ENCODE results near the gene FSIP1.

Gene FSIP1

DNA sequence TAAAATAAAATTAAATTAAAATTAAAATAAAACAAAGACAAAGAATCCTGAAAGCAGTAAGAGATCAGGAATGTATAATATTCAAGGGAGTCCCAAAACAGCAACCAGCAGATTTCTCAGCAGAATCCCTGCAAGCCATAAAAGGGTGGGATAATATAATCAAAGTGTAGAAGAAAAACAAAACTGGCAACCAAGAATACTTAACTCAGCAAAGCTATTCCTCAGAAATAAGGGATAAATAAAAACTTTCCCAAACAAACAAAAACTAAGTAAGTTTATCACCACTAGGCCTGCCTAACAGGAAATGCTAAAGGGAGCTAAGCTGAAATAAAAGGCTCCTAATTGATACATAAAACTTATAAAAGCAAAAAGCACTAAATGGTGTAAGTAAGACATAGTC, 172.0 kb downstream of the FSIP1 start:
- DNase-seq: no peak

DNA sequence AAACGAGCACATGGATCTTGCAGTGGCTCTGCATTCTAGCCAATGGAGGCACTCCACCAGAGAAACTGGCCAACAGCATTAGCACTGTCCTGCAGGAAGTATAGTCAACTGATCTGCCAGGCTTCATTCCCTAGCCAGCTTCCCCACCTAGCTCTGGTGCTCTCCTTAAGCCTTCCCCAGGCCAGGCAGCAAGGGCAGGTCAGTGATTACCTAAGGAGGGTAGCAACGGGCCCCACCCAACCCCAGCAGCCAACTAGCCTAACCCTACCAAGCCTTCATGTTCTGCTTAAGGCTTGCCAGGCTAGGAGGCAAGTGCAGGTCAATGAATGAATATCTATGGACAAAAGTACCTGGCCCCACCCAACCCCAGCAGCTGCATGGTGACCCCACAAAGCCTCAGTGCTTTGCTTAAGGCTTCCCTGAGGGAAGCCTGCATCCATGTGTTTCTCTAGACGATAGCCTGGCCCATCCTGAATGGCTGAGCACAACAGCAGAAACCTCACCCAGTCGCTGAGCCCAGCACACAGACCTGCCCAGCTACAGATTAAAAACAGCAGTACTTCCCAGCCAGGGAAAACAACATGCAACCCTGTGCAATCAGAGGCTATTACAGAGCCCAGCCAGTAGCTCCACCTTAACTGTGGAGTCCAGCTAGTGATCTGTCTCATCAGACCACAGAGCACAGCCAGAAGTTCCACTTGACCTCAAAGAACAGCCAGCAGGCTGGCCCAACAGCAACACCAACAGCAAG, 173.3 kb downstream of the FSIP1 start:
- DNase-seq: no peak

- DNase-seq: no peak
Observed at GRCh38 chr15:39608185-39609139, 174.2 kb downstream of the FSIP1 start.

- no peak for DNase-seq
Observed at GRCh38 chr15:39605146-39605545, 177.5 kb downstream of the FSIP1 start.

DNA sequence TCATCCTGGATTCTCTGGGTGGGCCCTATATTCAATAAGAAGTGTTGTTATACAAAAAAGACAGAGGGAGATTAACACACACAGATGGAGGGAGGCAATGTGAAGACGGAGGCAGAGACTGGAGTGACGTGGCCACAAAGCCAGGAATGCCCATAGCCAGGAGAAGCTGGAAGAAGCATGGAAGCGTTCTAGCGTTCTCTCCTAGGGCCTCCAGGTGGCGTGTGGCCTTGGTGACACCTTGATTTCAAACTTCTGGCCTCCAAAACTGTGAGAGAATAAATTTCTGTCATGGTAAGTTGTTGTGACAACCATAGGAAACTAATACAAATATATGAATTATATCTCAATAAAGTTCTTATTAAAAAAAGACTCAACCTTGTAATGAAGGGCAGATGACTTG, 180.5 kb downstream of the FSIP1 start:
- DNase-seq: no peak

GRCh38 chr15:39599871-39600270, 182.8 kb downstream of the FSIP1 start:
- DNase-seq: no peak

DNA sequence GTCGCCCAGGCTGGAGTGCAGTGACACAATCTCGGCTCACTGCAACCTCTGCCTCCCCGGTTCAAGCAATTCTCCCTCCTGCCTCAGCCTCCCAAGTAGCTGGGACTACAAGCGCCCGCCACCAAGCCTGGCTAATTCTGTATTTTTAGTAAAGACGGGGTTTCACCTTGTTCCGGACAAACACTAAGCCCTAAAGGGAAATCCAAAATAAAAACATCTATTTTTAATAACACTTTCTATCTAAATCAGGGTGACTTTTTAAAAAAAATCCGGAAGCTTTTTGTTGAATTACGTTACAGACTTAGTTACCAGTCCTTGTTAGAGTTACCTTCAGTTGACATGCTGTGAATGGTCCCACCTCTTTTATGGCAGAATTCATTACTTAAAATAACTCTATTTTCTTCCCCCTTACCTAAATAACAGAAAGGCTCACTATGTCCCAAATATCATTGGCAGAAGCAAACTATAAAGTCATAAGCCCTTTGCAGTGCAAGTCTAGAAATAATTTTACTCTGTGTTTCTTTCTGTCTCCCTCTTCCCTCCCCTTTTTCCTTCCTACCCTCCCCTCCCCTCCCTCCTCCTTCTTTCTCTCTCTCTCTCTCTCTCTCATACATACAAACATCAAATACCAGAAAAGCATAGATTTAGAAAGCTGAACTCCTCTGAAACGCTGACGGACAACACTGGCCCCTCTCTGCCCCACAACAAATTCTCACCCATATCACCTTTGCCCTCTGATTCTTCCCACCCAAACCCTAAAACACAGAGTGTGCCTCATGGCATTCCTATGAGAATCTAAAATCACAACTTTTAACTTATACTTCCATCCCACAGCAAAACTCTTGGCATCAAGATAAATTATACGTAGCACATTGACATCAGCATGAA, 183.4 kb downstream of the FSIP1 start:
- no peak for DNase-seq

DNA sequence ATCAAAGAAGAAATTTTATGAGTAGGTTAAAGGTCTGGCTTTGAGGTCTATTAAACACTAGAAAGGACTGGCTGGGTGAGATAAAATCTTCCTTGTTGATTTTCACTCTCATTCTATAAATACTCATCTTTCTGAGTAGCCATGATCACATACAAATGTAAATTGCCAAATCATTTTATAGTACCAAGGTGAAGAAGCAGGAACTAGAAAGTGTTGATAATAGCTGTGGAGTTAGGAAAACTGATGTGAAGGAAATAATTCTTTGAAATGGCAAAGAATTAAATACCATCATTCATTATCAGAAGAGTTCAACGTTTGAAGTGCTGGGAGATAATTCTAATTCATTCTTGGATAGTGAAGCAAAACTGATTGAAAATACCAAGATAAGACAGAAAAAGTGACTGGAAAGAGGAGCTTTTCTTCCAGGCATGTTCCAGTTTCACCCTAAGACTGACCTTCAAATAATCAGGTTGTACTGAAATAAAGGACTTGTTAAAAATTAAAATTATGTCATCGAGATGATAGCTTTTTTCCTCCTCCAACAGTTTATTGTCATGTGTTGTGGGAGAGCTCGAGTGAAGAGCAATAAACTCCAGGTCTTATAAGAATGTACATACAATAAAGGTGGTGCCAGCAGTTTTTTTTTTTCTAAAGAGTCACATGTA, 184.3 kb downstream of the FSIP1 start:
- no peak for DNase-seq

DNA sequence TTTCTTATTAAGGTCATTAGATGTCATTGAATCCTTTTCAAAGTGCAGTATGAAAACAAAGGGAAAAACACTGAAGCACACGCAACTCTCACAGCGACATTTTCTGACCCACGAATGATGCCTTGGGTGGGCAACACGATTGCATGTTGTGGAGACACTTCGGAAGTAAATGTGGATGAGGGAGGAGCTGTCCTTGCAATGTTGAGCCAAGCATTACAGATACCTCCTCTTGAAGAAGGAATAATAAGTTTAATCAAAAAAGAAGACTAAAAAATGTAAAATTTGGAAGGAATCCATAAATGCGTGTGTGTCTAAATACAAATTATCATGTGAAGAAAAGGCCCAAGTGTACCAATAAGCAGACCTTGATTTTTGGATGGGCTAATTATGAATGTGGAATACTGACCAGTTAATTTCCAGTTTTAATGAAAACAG, 184.9 kb downstream of the FSIP1 start:
- DNase-seq: no peak

DNA sequence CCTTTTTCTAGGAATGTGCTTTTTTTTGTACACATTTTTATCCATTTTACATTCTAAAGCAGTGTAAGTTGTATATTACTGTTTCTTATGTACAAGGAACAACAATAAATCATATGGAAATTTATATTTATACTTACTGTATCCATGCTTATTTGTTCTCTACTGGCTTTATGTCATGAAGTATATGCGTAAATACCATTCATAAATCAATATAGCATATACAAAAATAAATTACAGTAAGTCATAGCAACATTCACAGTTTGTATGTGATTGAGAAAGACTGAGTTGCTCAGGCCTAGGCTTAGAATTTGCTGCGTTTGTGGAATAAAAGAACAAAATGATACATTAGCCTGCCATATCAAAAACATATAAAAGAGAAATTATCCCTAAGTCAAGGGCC, 185.3 kb downstream of the FSIP1 start:
- no peak for DNase-seq

DNA sequence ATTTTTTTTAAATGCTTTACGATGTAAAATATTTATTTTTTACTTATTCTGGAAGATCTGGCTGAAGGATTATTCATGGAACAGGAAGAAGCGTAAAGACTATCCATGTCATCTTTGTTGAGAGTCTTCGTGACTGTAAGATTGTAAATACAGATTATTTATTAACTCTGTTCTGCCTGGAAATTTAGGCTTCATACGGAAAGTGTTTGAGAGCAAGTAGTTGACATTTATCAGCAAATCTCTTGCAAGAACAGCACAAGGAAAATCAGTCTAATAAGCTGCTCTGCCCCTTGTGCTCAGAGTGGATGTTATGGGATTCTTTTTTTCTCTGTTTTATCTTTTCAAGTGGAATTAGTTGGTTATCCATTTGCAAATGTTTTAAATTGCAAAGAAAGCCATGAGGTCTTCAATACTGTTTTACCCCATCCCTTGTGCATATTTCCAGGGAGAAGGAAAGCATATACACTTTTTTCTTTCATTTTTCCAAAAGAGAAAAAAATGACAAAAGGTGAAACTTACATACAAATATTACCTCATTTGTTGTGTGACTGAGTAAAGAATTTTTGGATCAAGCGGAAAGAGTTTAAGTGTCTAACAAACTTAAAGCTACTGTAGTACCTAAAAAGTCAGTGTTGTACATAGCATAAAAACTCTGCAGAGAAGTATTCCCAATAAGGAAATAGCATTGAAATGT, 186.1 kb downstream of the FSIP1 start:
- no peak for DNase-seq

GRCh38 chr15:39595338-39596221, 187.1 kb downstream of the FSIP1 start:
- DNase-seq: no peak

DNA sequence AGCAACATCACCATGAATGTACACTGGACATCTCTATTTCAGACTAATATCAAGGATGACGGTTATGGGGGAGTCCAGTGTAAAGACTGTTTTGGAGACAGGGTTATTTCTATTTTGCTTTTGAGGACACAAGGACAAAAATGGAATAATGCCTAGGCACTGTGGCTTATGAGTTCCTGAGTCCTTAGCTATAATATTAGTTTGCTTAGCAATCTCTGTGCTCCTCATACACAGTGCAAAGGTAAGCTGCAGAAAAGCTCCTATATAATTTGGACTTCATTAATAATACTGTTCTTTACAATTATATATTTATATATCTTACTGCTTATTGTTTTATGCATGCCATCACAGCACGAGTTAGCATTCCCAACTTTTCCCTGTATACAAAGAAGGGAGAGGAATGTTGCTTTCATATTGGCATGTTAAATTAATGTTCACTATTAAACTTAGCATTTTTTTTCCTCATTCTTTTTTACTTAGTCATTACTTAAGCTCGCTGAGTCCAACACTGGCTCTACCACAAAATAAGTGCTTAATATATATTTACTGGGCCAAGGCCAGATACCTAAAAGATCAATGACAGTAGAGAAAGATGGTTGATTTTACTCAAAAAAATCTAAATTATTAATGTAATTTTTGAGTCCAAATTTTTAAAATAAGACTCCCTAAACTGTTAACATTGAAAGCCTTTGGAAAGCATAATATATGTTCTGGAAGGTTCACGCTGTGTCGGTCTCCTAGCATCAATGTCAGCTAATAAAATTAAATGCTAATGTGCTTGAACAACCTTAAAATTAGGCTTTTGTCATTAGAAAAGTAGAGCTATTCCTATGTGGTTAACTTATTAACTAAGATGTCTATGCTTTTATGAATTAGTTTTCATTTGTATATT, 187.9 kb downstream of the FSIP1 start:
- DNase-seq: no peak

DNA sequence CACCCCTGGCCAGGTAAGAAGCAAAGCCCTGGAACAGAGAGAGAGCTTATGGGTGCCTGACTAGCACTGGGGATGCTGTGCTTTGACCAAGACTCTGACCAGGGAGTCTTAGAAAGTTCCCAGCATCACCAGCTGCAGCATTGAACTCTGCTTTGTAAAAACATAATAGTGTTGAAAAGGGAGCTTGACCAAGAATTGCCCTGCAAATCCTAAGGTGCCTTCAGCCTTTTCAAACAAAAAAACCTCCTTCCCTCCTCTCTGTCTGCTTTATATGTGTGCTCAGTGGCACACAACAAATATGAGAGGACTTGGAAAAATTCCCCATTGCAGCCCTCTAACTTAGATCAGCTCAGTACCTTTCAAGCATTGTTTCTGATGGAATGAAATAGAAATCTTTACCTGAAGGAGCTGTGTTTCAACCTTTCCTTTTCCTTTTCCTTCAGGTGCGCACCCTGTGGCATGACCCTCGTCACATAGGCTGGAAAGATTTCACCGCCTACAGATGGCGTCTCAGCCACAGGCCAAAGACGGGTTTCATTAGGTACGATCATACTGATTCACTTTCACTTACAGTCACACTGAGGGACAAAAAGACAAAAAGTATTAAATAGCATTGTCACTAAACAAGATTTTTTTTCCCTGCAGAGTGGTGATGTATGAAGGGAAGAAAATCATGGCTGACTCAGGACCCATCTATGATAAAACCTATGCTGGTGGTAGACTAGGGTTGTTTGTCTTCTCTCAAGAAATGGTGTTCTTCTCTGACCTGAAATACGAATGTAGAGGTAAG, 188.8 kb downstream of the FSIP1 start:
- DNase-seq: no peak

DNA sequence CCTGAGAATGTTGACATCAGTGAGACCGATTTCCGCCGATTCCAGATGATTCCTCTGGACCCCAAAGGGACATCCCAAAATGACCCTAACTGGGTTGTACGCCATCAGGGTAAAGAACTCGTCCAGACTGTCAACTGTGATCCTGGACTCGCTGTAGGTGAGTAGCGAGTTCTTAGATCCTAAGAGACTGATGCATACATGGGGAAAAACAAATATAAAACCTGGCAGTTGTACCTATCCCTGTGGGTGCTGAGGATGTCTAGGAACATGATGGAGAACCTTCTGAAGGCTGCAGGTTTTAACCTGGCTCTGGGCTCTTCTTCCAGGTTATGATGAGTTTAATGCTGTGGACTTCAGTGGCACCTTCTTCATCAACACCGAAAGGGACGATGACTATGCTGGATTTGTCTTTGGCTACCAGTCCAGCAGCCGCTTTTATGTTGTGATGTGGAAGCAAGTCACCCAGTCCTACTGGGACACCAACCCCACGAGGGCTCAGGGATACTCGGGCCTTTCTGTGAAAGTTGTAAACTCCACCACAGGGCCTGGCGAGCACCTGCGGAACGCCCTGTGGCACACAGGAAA, 189.5 kb downstream of the FSIP1 start:
- no peak for DNase-seq

GRCh38 chr15:39592500-39592899, 190.1 kb downstream of the FSIP1 start:
- DNase-seq: no peak

DNA sequence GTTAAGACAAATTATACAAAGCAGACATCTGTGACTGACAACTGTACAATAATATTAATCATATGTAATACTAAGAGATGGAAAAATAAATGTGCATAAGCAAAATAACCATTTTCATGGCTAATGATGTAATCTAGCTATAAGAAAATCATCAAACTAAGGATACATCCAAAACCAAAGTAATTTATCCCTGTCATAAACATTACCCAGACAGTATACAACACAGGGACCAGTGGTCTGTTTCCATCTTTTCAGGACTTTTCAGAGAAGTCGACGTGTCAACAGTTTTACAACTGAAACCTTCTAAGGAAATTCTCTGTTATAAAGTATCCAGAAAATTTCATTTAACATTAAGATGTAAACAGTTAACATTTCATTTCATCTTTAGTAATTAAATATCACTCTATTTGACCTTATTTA, 190.7 kb downstream of the FSIP1 start:
- DNase-seq: no peak

DNA sequence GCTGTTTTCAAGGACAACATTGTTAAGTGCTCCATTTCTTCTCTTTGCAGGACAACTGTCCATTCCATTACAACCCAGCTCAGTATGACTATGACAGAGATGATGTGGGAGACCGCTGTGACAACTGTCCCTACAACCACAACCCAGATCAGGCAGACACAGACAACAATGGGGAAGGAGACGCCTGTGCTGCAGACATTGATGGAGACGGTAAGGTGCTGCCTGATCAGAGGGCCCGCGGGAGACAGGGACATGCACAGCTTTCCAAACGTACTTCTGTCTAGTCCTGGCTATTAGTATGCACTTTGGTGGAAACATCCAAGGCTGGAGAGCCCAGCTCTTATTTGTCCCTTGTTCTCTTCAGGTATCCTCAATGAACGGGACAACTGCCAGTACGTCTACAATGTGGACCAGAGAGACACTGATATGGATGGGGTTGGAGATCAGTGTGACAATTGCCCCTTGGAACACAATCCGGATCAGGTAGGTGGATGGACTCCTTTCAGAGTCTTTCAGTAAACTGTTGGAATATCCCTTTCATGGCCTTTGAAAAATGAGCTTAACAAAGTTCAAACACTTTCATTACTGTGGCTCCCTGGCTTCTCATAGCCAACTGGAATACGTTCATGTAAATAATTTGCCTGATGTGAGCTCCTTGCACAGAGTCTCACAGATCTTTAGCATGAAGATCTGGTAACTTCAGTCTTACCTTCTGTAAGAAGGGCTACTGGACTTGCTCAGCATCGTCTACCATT, 191.3 kb downstream of the FSIP1 start:
- DNase-seq: no peak
